GM21737 (cell line): ENCODE data around the gene SAMD4A.
A peak's percentile ranks its signal among the peaks of the same experiment; 100 is the strongest.

ENCODE experiments used
- ATAC-seq: cut with Tn5 transposase; IDR thresholded peaks from one replicate; pipeline ENCODE4 v1.9.1; 2021; ENCODE audit warnings: mild to moderate bottlenecking, moderate library complexity; ENCODE audit not compliant: unreplicated experiment

The SAMD4A gene

DNA sequence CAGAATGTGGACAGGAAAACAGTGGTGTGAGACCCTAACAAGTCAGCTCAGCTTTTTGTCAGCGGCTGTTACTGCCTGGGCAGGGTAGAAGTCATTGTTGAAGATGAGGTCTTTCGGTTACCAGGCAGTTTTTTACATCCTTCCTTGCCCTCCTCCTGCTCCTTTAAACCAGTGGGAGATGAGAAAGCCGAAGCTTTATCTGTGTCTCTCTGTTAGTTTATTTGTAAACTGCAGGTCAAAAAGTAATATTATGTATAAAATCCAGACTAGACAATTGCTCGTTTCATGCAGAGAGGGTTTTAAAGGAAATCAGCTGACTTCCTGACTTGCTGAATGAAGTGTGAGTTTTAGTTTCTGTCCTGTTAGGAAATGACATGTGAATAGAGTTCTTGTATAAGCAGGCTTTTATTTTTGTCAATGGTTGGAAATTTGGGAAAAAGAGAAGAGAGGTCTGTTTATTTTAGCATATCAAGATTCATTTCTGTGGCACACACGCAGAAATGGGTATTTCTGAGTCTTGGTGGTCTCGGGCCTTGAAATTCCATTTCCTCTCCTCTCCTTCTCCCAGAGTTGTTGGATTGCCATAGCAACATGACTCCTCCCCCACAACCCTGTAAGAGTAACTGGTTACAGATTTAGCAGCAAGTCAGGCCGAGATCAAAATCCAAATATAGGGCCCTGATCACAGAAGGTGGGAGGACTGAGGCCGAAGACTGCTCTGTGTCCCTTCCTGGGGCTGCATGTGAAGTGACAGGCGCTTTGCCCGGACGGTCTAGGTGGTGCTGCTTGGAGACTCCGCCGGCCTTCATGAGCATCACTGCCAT is 60.8 kb downstream of the SAMD4A start:
- peak; percentile 60 for ATAC-seq

DNA sequence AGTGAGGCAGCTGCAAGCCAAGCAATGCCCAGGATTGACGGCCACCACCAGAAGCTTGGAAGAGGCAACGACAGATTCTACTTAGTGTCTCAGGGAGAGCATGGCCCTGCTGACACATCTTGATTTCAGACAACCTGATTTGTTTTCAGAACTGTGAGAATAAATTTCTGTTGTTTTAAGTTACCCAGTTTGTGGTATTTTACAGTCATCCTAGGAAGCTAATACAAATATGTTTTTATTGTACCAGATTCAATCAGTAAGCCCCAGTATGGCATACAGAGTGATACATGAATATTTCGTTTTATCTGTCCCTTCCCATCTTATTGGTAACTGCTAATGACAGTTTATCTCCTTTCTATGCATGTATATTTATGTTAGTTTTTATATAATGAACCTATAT is 62.3 kb downstream of the SAMD4A start:
- ATAC-seq = no peak

DNA sequence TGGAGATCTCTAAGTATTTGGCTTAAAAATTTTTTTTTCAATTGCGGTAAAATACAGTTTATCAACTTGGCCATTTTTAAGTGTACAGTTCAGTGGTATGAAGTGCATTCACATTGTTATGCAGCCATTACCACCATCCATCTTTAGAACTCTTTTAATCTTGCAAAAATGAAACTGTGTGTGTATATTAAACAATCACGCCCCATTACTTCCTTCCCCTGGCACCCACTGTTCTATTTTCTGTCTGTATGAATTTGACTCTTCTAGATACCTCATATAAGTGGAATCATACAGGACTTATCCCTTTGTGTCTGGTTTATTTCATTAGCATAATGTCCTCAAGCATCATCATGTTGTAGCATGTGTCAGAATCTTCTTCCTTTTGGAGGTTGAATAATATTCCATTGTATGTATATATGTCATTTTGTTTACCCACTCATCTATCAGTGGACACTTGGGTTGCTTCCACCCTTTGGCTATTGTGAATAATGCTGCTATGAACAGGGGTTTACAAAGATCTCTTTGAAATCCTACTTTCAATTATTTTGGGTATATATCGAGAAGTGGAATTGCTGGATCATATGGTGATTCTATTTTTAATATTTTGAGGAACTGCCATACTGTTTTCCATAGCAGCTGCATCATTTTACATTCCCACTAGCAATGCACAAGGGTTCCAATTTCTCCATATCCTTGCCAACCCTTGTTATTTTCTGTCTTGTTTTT is 62.9 kb downstream of the SAMD4A start:
- ATAC-seq = no peak

DNA sequence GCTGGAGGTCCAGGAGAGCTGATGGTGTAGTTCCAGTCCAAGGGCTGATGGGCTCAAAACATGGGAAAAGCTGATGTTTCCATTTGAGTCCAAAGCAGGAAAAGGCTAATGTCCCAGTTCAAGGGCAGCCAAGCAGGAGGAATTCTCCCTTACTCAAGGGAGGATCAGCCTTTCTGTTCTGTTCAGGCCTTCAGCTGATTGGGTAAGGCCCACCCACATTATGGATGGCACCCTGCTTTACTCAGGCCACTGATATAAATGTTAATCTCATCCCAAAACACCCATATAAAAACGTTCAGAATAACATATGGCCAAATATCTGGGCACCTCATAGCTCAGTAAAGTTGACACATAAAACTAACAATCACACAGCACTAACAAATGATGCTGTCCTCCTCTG is 64.1 kb downstream of the SAMD4A start:
- ATAC-seq = no peak

DNA sequence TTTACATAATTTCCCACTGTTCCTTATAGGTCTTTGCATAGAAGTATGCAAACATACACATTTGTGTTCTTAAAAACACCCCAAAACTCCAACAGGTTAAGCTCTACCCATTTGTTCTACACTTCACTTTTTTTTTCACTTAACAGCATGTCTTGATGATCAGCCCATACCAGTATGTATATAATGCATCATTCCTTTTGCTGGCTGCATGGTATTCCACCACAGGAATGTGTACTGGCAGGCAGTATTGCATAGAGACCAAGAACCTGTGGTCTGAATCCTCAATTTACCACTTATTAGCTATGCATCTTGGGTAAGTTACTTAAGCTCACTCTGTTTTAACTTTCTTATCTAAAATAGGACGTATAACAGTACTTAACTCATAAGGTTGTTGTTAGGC is 65.5 kb downstream of the SAMD4A start:
- ATAC-seq = no peak

DNA sequence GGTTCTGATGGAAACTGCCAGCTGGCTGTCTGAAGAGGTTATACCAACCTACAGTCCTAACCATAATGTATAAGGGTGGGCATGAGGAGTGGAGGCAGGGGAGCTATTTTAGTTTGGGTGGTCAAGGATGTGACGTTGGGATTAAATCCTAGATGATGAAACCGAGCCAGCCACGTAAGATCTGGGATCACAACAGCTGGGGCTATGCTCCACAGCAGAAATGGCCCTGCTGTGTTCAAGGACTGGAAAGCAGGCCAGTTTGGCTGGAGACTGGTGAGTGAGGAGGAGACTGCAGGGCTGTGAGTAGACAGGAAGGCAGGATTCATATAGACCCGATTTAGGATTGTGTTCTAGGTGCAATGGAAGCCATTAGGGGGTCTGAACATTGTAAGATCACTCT is 66.1 kb downstream of the SAMD4A start:
- no peak for ATAC-seq

DNA sequence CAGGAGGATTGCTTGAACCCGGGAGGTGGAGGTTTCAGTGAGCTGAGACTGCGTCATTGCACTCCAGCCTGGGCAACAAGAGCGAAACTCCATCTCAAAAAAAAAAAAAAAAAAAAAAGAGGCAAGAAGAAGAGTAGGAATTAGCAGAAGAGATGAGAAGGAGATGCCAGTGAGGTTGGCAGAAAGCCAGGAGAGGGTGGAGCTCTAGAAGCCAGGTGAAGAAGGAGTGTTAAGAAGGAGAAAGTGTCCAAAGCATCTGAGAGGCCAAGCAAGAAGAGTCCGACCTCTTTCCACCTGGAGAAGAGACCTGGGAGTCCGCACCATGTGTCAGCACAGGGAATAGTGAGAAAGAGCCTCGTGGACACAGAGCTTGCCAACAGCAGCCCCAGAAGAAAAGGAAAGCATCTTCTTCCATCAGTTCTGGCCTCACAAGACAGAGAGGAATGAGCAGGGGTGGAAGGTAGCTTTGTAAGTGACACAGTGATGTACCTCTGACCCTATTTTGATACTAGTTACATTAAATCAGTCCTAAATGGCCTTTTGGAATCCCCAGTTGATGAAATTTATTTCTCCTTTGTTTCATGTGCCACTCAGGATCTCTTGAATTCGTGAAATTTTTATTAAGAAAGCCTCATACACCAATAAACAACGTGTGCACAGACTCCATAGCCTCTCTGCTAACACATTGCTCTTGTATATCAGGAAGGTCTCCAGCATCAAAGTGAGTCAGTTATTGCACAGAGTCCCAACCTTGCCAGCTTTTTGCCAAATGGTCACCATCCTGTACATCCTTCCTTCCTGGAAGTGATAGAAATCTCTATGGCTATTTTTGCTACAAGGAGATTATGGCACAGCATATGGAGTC is 70.6 kb downstream of the SAMD4A start:
- ATAC-seq = no peak

DNA sequence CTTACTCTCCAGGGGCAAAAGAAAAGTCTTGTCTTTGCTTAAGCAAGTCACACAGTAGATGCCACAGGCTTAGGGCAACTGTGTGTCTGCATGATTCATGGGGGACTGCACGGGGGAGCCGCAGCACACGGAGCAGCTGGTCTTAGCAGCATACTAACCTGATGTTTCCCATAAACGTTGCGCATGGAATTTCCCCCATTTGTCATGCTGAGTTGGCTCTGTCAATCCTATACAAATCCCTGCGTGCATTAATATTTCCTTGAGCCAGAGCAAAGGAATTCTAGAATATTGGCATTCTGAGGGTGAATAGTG is 71.2 kb downstream of the SAMD4A start:
- ATAC-seq = no peak

DNA sequence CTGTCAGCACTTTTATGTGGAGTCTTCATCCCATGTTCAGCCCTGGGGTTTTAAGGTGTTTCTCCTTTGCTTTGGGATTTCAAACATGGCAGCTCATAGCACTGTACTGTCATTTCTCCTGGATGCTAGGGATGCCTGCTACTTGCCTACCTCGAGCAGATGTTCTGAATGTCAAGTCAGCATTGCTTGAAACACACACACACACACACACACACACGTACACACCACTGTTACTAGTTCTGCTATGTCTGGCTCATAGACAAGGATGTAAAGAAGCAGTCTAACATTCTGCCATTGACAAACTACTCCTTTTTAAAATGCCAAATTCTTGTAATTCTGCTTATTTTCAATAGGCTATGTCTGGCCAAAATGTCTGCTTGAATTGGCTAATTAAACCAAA is 72.7 kb downstream of the SAMD4A start:
- ATAC-seq = no peak

DNA sequence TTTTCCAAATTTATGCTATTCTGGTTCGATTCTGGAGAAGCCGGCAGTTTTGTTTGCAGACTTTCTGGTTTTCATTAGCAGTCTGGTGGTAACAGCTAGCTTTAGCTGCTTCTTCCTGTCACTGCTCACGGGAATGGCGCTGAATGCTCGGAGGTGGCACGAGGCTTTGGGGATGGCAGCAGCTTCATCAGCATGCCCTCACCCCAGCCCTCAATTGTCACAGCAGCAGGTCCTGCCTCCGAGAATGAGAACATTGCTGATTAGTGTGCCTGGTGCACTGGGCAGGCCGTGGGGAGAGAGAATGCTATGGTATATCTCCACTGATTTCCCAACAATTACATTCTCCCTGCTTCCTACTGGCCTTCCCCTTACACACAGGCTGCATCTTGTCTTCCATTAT is 73.6 kb downstream of the SAMD4A start:
- ATAC-seq = no peak

DNA sequence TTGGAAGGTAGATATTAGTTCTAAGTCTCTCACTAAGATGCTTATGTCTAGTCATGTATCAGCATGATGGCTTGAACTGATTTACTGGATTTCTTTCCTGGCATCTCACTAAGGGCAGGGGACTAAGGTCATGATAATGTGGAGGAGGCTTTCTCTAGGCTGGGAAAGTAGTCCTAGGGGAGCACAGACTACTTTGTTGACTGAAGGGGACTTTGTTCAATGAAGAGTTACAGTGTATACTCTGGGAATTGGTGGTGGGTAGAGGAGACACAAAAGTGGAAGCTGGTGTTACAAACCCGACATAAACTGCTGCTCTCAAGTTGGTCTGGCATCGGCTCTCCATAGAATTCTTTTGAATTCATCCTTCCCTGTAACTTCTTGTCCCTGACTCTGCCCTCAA is 75.2 kb downstream of the SAMD4A start:
- no peak for ATAC-seq

DNA sequence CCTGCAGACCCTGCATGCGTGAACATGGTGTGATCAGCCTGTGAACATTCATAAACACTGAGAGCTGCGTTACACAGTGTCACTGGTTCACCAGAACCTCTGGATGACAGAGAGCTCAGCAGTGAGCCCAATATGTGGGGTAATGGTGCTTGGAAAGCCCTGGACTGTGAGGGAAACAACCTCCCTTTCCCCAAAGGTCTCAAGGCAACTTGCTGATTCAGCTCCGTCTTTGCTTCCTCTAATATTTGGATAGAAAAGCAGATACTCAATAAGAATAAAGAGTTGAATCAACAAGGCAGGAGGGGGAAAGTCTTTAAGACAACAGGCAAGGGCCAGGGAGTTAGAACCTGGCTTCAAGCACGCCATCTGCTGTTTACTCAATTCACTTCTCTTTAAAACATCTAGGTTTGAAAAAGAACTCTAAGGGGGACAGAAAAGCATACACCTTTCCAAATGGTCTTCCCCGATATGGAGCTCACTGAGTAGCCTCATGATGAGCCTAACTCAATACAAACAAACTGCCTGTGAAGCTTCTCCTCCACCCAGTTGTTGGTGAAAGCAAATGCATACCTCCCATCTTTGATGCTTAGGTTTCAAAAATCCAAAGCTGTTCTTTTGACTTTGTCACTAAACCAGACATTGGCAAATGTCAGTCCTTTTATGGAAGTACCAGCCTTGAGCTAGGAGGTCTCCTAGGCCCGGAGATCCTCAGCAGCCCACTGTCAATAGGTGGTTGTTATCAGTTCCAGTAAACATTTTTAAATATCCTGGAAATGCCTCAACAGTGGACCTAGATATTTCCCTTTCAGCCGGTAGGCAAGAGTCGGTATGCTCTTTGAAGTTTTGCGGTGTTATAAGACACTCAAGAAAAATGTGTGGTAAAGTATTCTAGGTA is 76.1 kb downstream of the SAMD4A start:
- no peak for ATAC-seq

DNA sequence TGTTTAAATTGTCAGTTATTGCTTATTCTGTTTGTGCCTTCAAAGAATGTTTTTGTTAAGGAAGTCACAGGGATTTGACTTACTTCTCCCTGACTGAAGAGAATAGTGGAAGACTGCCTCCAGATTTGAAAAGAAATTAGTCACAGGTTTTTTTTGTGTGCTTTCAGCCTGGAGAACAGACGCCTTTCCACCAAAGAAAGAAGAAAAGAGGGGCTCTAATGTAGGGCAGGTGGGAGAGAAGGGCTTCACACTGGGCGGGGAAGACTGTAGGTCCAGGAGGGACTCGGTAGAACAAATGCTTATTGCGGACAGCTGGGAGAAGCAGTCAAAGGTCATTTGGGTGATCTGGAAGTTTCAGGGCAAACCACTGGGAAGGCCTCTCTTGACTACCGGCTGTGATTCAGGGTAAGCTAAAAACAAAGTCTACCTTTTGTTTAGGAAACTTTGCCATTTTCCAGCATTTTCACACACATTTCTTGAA is 76.8 kb downstream of the SAMD4A start:
- no peak for ATAC-seq

DNA sequence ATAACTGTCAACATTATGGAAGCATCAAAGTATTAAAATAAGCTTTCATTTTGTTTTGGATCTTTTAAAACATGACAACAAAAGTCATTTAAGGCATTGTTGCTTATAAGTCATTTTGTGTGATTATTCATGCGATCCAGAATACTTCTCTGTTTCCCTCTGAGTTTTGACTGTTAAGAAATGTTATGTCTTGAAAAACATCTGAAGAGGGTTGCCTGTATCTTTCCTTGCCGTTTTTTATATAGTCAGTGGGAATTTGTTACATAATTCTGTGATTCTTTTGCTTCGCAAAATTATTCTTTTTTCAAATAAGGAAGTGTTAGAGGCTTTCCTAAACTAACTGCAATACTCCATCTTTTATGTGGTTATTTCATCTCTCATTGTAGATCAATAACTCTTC is 78.7 kb downstream of the SAMD4A start:
- no peak for ATAC-seq

DNA sequence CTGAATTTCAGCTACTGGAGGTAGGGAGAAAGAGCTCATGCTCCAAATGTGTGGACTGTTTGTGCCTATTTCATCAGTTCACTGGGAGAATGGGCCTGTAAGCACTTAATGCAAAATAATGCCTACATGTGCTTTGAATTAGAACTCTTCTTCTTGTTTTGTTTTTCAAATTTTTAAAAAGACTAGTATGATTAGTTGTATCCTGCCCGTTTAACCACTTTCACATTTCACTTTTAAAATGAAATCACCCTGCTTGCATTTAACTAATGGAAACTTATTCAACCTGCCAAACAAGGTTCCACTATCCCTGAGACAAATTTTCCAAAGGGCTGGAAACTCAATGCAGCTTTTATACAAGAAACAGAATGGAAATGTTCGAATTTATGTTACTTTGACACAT is 79.7 kb downstream of the SAMD4A start:
- no peak for ATAC-seq

DNA sequence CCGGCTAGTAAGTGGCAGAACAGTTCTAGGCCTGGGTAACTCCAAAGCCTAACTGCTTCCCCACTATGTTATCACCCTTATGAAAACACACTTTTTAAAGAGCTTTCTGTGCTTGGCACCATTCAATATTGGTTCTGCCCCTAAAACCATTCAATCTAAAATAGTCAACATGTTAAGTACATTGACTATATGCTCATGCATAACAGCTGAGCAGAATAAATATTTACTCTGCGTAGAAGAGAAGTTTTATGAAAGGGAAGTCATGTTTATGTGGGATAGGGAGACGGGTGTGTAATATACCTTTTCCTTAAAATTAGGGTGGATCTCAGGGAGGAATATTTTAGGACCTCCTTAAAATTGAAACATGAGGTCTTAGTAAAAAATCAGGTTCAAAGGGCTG is 80.5 kb downstream of the SAMD4A start:
- no peak for ATAC-seq

DNA sequence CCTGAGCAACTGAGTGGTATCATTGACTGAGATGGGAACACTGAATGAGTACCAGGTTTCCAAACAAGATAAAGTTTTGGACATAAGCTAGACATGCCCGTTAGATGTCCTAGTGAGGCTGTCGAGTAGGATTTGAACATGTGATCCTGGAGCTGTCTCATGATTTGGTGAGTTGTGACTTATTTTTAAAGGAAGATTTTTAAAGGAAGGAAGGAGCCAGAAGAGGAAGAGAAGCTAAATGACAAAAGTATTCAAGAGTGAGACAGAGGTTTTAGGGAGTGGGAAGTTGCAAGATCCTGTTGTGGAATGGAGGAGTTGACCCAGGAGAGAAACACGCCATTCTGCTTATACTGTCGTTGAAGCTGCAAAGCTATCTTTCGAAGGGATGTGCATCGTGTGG is 82.1 kb downstream of the SAMD4A start:
- ATAC-seq = no peak

DNA sequence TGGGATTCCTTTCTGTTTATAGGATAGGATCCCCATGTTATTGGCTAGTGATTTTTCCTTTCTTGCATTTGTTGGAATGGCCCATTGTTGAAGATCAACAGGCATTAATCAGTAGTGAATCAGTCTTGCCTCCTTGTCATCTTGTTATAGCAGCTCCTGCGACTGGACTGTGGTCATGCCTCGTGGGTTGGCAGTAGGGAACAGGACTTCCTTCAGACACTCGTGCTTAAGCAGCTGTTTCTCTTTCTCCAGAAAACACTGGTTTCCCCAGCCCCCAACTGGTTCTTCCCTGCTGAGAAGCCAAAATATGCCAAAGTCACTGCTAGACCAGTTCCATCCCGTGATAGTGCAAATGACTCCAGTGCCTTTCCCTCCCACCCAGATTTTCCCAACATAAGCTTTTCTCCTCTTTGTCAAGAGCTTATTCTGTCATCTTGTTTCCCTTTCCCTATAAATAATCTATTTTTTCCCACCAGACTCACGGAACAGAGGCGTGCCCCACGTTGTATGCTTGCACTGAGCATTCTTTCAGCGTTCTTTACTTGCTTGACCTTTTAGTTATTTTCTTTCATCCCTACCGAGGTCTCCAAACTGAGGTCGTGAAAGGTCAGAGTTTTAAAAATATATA is 83.5 kb downstream of the SAMD4A start:
- ATAC-seq = no peak

DNA sequence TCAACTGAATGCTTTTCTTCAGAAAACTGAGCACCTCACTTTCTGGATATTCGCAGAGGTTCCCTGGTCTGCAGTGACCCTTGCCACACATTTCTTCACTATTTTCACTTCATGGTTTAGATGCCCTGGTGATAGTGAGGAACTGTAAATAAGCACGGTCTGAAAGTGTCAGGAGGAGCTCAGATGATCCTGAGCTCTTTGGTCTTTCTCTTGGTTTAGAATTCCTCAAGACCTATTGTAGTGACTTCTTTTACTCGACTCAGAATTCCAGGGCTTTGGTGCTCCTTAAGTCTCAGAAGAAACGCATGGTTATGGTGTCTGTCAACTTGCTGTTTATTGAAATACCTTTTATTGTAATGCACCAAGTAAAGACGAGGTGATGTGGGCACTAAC is 84.0 kb downstream of the SAMD4A start:
- no peak for ATAC-seq

DNA sequence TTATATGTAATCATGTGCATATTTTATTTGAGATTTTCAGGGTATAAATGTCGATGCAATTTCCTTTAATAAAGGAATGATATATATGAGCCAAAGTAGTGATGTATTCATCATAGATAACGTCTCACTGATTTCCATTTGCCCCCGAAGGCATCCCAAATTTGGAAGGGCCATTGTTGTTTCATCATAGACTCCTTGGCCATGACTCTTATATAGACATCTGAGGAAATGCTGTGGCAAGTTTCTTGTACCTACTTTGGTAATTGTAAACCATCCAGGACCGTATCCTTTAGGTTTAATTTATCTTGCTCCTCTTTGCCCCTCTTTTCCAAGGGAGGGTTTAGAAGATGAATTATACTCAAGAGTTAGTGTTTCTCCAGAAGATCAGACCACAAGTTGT is 84.7 kb downstream of the SAMD4A start:
- ATAC-seq = no peak
